GM20431 (cell line): ENCODE data around the gene AKAP11.

Source experiments
- in situ Hi-C: fragments of 300-500 bp; cut with MseI, MboI; formaldehyde crosslinking; loops from one replicate; pipeline ENCODE4 v1.15.0; 2020; ENCODE audit warnings: low sequenced_read_pairs; ENCODE audit not compliant: unreplicated experiment

The AKAP11 gene

GRCh38 chr13:42271337-42272114 lies 426 bp upstream of the AKAP11 start:
- in situ Hi-C loops = no loop called here

- in situ Hi-C loops = no loop called here
These were observed 838 bp downstream of the AKAP11 start for GRCh38 chr13:42272804-42273175.

- in situ Hi-C loops = no loop called here
These were observed 2.6 kb downstream of the AKAP11 start for GRCh38 chr13:42274386-42275097.

GRCh38 chr13:42275098-42275471 lies 3.1 kb downstream of the AKAP11 start:
- in situ Hi-C loops = no loop called here

GRCh38 chr13:42275506-42275905 lies 3.6 kb downstream of the AKAP11 start:
- in situ Hi-C loops = no loop called here

- in situ Hi-C loops = no loop called here
These were observed 4.7 kb downstream of the AKAP11 start for GRCh38 chr13:42276683-42277082.

- in situ Hi-C loops = no loop called here
These were observed 5.8 kb downstream of the AKAP11 start for GRCh38 chr13:42277618-42278276.

- in situ Hi-C loops = no loop called here
These were observed 7.1 kb downstream of the AKAP11 start for GRCh38 chr13:42279080-42279479.

GRCh38 chr13:42279986-42280385 lies 8.0 kb downstream of the AKAP11 start:
- in situ Hi-C loops = no loop called here

- in situ Hi-C loops = no loop called here
These were observed 8.6 kb downstream of the AKAP11 start for GRCh38 chr13:42280537-42280936.

GRCh38 chr13:42283574-42283973 lies 11.6 kb downstream of the AKAP11 start:
- in situ Hi-C loops = no loop called here

GRCh38 chr13:42284068-42284467 lies 12.1 kb downstream of the AKAP11 start:
- in situ Hi-C loops = no loop called here

- in situ Hi-C loops = no loop called here
These were observed 26.4 kb downstream of the AKAP11 start for GRCh38 chr13:42298392-42298791.

- in situ Hi-C loops = no loop called here
These were observed 33.6 kb downstream of the AKAP11 start for GRCh38 chr13:42305503-42305902.

GRCh38 chr13:42307461-42307860 lies 35.5 kb downstream of the AKAP11 start:
- in situ Hi-C loops = no loop called here

- in situ Hi-C loops = no loop called here
These were observed 41.0 kb downstream of the AKAP11 start for GRCh38 chr13:42312817-42313431.

- in situ Hi-C loops = no loop called here
These were observed 46.6 kb downstream of the AKAP11 start for GRCh38 chr13:42318570-42318969.

GRCh38 chr13:42320375-42320787 lies 48.4 kb downstream of the AKAP11 start:
- in situ Hi-C loops = no loop called here

- in situ Hi-C loops = no loop called here
These were observed 50.9 kb downstream of the AKAP11 start for GRCh38 chr13:42322806-42323205.

GRCh38 chr13:42324704-42325103 lies 52.8 kb downstream of the AKAP11 start:
- in situ Hi-C loops = no loop called here

- in situ Hi-C loops = no loop called here
These were observed 55.8 kb downstream of the AKAP11 start for GRCh38 chr13:42327725-42328124.
